Small intestine (tissue), 7 donors: Measurements from ENCODE around the gene MAST4. TPM values are rescaled to one million over a fixed set of nuclear protein-coding genes. Genes with fewer than 3 reads are reported as not detected.
"Not testable (repeated sequence)": the region's sequence is repeated elsewhere in the genome, so short reads cannot be mapped to it uniquely, and the experiment has no call there.

Experiments
- DNase-seq, 2 donors: peaks; one replicate each; pipeline versions ENCODE4 v3.0.0 to v3.0.0-alpha.2; 2013
- FAIRE-seq: peaks from 2 replicates; lab custom pipeline; 2012; peaks lifted over from hg19 to GRCh38; lab: Jason Lieb, UNC
- H3K27ac ChIP-seq, 3 donors: one replicate each; pipeline ENCODE4 v1.5.1; 2013; ENCODE audit warnings: low read length in 2 of 3, mild to moderate bottlenecking in 2 of 3, control low read depth in 1 of 3, inconsistent platforms in 1 of 3, low read depth in 1 of 3, moderate library complexity in 1 of 3
- H3K27me3 ChIP-seq, 3 donors: one replicate each; pipeline ENCODE4 v1.6.1; 2013; ENCODE audit warnings: low read length in 3 of 3, inconsistent platforms in 1 of 3; ENCODE audit not compliant: control insufficient read depth in 3 of 3, insufficient read depth in 3 of 3
- H3K36me3 ChIP-seq, 3 donors: one replicate each; pipeline ENCODE4 v1.6.1; 2013; ENCODE audit warnings: low read length in 3 of 3, inconsistent platforms in 1 of 3, low read depth in 1 of 3, mild to moderate bottlenecking in 1 of 3, moderate library complexity in 1 of 3; ENCODE audit not compliant: control insufficient read depth in 3 of 3, insufficient read depth in 2 of 3
- H3K4me1 ChIP-seq, 3 donors: one replicate each; pipeline ENCODE4 v1.6.1; 2013; ENCODE audit warnings: low read length in 2 of 3, inconsistent platforms in 1 of 3, low read depth in 1 of 3, mild to moderate bottlenecking in 1 of 3, moderate library complexity in 1 of 3; ENCODE audit not compliant: control insufficient read depth in 3 of 3, insufficient read depth in 2 of 3
- H3K4me3 ChIP-seq, 3 donors: one replicate each; pipeline ENCODE4 v1.5.1; 2013; ENCODE audit warnings: low read length in 3 of 3, control low read depth in 1 of 3, inconsistent platforms in 1 of 3, low read depth in 1 of 3, mild to moderate bottlenecking in 1 of 3, moderate library complexity in 1 of 3
- H3K9me3 ChIP-seq, 2 donors: one replicate each; pipeline ENCODE4 v1.6.1; 2013; ENCODE audit warnings: low read depth in 1 of 2, low read length in 1 of 2; ENCODE audit not compliant: control insufficient read depth in 2 of 2, insufficient read depth in 1 of 2
- WGBS, 3 donors: extraction: QIAGEN DNeasy Blood & Tissue Kit; methylation state at CpG; one replicate each; pipeline ENCODE4 v1.1.7; 2013; 5-methylcytosine and 5-hydroxymethylcytosine counted together
- polyA plus RNA-seq, 4 donors: library from polyadenylated mRNA; stranded (reverse) in 3 of 4; unstranded in 1 of 4; fragments of 200-250 nt in 3 of 4; fragments of 120-200 nt in 1 of 4; gene quantifications; one replicate each; pipeline versions ENCODE4 v1.2.1 to v1.2.3, GENCODE V29; 2013
- donor health status: healthy with polysubstance abuse.
- donor health status: control.
- donor health status: control.
- donor health status: Bipolar disorder and iron deficiency.
- donor health status: healthy.

MAST4 gene
- polyA plus RNA-seq, 4 donors, result 3.0 to 16.4 (median 4.5) TPM

DNA sequence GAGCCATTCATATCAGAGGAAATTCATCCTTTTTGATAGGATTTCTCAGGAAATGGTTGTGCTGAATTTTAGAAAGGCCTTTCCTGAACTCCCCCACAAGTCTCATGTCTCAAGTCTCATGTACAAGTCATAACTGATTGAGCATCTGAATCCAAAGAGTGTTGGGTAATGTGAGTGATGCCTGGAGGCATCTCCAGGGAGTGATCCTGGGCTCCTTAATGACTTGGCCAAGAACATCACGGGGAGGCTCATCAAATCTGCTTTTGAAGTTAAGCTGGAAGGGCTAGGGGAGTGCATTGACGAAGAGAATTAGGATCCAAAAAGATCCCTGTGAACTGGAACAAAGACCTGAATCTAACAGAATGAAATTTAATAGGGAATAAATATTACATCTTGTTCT, 79.2 kb downstream of the MAST4 start:
- Histone ChIP-seq H3K36me3 (no peaks in the 10 kb centered on the region), H3K27ac (no peak overlapping the region), H3K9me3 (no peaks in the 10 kb centered on the region), H3K4me3 (no peak overlapping the region), H3K27me3 (no peaks in the 10 kb centered on the region), H3K4me1 (no peaks in the 10 kb centered on the region)
- no peak for FAIRE-seq
- no peak for DNase-seq
- WGBS, 3 donors, result 80 to 95% (median 93%) methylated on average over 2 of the region's 2 CpGs

DNA sequence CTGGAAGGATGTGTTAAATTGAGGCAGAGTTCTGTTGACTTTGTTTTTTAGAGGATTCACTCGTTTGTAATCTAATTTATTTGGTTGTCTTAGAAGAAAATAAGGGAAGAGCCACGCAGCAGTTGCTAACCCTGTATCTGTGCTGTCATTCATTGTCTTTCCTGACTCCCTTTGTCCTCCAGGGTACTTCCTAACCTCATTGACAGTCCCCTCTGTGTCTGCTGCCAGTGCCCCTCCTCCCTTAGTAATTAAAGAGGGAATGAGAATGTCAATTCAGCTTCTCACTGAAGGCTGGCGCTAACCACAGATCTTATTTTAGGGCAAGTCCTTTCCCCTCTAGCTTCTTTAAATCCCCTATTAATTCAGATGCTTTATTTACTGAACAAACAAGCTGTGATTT, 84.0 kb downstream of the MAST4 start:
- FAIRE-seq, result no peak
- Histone ChIP-seq H3K4me3 (no peak overlapping the region), H3K9me3 (no peaks in the 10 kb centered on the region), H3K27ac (no peak overlapping the region), H3K27me3 (no peaks in the 10 kb centered on the region), H3K36me3 (no peaks in the 10 kb centered on the region), H3K4me1 (no peaks in the 10 kb centered on the region)
- no peak for DNase-seq
- 69 to 72% (median 71%) methylated on average over 3 of the region's 3 CpGs for WGBS, 3 donors

DNA sequence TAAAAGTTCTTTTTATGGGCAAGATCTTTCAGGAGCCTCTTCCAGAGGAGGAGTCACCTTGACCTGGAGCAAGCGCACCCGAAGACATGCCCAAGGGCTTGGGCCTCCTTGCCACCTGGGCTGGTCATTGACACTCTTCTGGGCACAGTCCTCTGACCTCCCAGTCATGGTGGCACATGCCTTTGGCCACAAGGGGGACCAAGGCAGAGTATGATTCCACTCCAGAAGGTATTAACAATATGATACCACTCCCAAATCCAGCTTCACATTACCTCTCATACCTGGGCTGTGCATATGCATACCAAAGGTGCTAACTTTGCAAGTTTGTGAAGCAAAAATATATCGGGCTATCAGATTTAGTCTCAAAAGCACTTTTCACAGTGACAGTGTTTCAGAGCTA, 84.6 kb downstream of the MAST4 start:
- Histone ChIP-seq H3K27me3 (no peaks in the 10 kb centered on the region), H3K9me3 (no peaks in the 10 kb centered on the region), H3K4me3 (no peak overlapping the region), H3K27ac (no peak overlapping the region), H3K4me1 (no peaks in the 10 kb centered on the region), H3K36me3 (no peaks in the 10 kb centered on the region)
- DNase-seq (no peak), FAIRE-seq (no peak)
- WGBS, 3 donors, result 94 to 98% (median 96%) methylated on average over 3 of the region's 3 CpGs

DNA sequence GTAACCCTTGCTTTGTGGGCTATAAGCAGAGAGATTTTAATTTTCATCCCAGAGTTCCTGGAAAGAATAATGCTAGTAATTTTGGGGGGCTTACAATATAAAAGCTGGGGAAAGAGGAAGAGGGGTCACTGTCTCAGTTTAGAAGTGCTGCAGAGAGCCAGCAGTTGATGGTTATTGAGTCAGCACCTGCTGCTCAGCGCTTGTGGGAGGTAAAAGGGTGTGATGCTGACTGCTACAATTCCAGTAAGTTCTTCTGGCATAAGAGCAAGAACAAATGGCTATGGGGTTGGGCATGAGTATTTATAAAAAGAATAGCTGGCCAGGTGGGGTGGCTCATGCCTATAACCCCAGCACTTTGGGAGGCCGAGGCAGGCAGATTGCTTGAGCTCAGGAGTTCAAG, 88.5 kb downstream of the MAST4 start:
- Histone ChIP-seq H3K4me3 (no peak overlapping the region), H3K27ac (no peak overlapping the region), H3K9me3 (no peaks in the 10 kb centered on the region), H3K27me3 (no peaks in the 10 kb centered on the region), H3K36me3 (no peaks in the 10 kb centered on the region), H3K4me1 (no peaks in the 10 kb centered on the region)
- FAIRE-seq (no peak), DNase-seq (no peak)
- WGBS, 3 donors, result 54 to 79% (median 75%) methylated on average over 2 of the region's 2 CpGs

DNA sequence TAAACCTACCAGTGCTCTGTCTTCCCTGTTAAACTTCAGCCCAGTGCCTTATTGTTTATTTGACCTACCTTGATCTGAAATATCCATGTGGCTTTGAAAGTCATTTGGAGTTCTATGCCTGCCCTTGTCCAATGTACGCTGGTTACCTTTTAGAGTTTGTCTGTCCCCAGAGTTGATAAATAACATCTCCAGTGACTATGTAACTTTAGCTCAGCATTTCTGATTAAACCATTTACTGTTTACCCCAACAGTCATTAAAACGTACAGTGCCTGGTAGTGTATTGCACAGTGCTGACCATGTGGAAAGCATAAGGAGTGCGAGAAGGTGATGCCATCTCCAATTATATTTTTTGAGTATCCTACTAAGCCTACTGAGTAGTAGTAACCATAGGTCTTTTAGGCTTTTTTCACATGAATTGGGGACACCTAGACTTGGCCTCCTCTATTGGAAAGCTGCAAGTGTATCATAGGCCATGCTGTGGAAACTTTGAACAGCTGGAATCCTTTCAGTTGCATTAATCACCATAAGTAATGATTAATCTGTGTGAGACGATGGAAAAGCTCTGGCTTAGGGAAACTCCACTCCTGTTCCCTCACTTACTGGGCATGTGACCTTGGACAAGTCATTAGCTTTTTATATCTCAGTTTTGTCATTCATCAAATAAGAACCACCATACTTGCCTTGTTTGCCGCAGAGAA, 93.5 kb downstream of the MAST4 start:
- WGBS, 3 donors, result 57 to 77% (median 59%) methylated on average over 5 of the region's 5 CpGs
- DNase-seq (peak in 1 of 2 donors; percentile 2), FAIRE-seq (no peak)

DNA sequence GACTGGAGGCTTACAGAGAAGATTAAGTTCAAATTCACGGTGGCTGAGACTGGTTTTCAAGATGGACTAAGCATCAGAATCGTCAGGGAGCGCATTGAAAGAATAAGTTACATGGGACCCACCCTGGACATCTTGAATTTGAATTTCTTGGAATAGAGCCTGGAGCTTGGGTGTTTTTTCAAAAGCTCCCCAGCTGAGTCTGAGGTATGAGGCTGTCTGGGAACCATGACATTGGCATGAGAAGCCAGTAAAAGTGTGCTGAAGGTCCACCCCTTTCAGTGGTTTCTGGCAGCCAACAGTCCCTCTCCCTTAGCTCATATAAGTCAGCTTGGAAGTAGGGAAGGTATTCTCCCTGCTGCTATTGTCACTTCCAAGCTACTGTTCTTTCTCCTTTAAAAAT, 97.8 kb downstream of the MAST4 start:
- Histone ChIP-seq H3K27me3 (no peaks in the 10 kb centered on the region), H3K9me3 (no peaks in the 10 kb centered on the region), H3K36me3 (no peaks in the 10 kb centered on the region), H3K27ac (no peak overlapping the region), H3K4me3 (no peak overlapping the region), H3K4me1 (no peaks in the 10 kb centered on the region)
- no peak for FAIRE-seq
- no peak for DNase-seq
- 87 to 92% (median 88%) methylated on average over 3 of the region's 3 CpGs for WGBS, 3 donors

More for the DNA sequence above, 93.5 kb downstream of the MAST4 start:
- Histone ChIP-seq H3K27ac (no peak overlapping the region), H3K9me3 (no peaks in the 10 kb centered on the region), H3K27me3 (no peaks in the 10 kb centered on the region), H3K4me1 (no peaks in the 10 kb centered on the region), H3K4me3 (no peak overlapping the region), H3K36me3 (no peaks in the 10 kb centered on the region)

DNA sequence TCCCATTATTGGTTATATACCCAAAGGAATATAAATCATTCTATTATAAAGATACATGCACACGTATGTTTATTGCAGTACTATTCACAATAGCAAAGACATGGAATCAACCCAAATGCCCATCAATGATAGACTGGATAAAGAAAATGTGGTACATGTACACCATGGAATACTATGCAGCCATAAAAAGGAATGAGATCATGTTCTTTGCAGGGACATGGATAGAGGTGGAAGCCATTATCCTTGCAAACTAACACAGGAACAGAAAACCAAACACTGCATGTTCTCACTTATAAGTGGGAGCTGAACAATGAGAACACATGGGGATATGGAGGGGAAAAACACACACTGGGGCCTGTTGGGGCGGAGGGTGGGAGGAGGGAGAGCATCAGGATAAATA, 99.6 kb downstream of the MAST4 start:
- not testable (repeated sequence) for H3K4me1 ChIP-seq, H3K36me3 ChIP-seq, FAIRE-seq, H3K27ac ChIP-seq, H3K9me3 ChIP-seq, H3K4me3 ChIP-seq, DNase-seq, H3K27me3 ChIP-seq
- WGBS, 3 donors, result 85 to 98% (median 88%) methylated on average over 2 of the region's 2 CpGs

DNA sequence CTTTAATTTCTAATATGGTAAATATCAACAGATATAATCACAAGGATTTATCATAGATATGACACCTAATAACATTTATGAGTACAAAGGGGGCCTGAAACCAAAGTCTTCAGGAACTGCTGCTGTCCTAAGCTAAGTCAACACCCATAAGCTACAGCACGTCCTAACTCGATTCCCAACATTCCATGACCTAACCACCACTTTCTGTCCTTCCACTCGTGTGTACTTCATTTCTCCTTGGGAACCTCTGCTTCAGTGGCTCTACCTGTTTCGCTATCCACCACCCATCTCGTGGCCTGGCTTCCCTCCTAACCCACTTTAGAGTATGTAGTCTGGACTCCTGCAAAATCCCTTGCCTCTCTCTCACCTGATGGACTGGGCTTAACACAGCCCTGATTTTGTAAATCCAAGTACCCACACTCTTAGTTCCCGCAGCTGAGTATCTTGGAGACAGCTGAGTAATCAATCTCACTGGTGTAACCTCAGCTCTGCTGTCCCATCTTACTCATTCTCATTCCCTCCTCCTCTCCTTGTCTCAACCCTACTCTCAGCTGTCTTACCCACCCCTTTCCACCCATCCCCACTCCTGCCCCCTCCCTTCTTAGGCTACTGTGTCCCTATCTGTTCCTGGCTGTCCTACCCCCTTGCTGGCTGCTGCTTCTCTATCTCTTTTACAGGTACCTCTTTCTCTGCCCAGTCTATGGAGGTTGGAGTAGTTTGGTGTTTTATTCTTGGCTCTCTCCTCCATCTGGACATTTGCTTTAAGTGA, 101.8 kb downstream of the MAST4 start:
- Histone ChIP-seq H3K27ac (no peak overlapping the region), H3K36me3 (no peaks in the 10 kb centered on the region), H3K4me3 (no peak overlapping the region), H3K27me3 (no peaks in the 10 kb centered on the region), H3K4me1 (no peaks in the 10 kb centered on the region), H3K9me3 (no peaks in the 10 kb centered on the region)
- WGBS, 3 donors, result 56 to 82% (median 73%) methylated on average over 6 of the region's 6 CpGs
- no peak for FAIRE-seq
- DNase-seq, result no peak
